HG03521 (cell line): ENCODE data around the gene NLK.
"Not testable (repeated sequence)": the region's sequence is repeated elsewhere in the genome, so short reads cannot be mapped to it uniquely, and the experiment has no call there.

Source experiments
- ATAC-seq: cut with Tn5 transposase; IDR thresholded peaks from one replicate; pipeline ENCODE4 v1.9.1; 2021; ENCODE audit warnings: mild to moderate bottlenecking, moderate library complexity; ENCODE audit not compliant: unreplicated experiment

Gene NLK

GRCh38 chr17:28188841-28189263 lies 146.4 kb downstream of the NLK start:
- no peak for ATAC-seq

GRCh38 chr17:28189667-28190066 lies 147.2 kb downstream of the NLK start:
- ATAC-seq: no peak

- ATAC-seq: no peak
Observed at GRCh38 chr17:28191018-28191417, 148.5 kb downstream of the NLK start.

GRCh38 chr17:28193241-28193640 lies 150.8 kb downstream of the NLK start:
- ATAC-seq: no peak

- ATAC-seq: no peak
Observed at GRCh38 chr17:28194382-28194781, 151.9 kb downstream of the NLK start.

GRCh38 chr17:28196636-28197035 lies 154.2 kb downstream of the NLK start:
- no peak for ATAC-seq

- ATAC-seq: no peak
Observed at GRCh38 chr17:28199115-28199514, 156.6 kb downstream of the NLK start.

GRCh38 chr17:28199728-28200127 lies 157.3 kb downstream of the NLK start:
- ATAC-seq: no peak

- no peak for ATAC-seq
Observed at GRCh38 chr17:28201315-28201714, 158.8 kb downstream of the NLK start.

GRCh38 chr17:28204244-28204643 lies 161.8 kb downstream of the NLK start:
- no peak for ATAC-seq

GRCh38 chr17:28204751-28205150 lies 162.3 kb downstream of the NLK start:
- ATAC-seq: no peak

- no peak for ATAC-seq
Observed at GRCh38 chr17:28206292-28206691, 163.8 kb downstream of the NLK start.

- ATAC-seq: no peak
Observed at GRCh38 chr17:28211811-28212210, 169.3 kb downstream of the NLK start.

GRCh38 chr17:28213578-28213977 lies 171.1 kb downstream of the NLK start:
- ATAC-seq: not testable (repeated sequence)

- no peak for ATAC-seq
Observed at GRCh38 chr17:28216052-28216451, 173.6 kb downstream of the NLK start.

GRCh38 chr17:28216528-28216927 lies 174.1 kb downstream of the NLK start:
- no peak for ATAC-seq

GRCh38 chr17:28219771-28220170 lies 177.3 kb downstream of the NLK start:
- ATAC-seq: no peak

GRCh38 chr17:28221751-28222414 lies 179.4 kb downstream of the NLK start:
- ATAC-seq: no peak

- no peak for ATAC-seq
Observed at GRCh38 chr17:28225271-28225670, 182.8 kb downstream of the NLK start.

GRCh38 chr17:28225867-28226266 lies 183.4 kb downstream of the NLK start:
- ATAC-seq: no peak

GRCh38 chr17:28226563-28227315 lies 184.3 kb downstream of the NLK start:
- no peak for ATAC-seq

- ATAC-seq: no peak
Observed at GRCh38 chr17:28227316-28228108, 185.0 kb downstream of the NLK start.
